DMS 273 treated with DMSO at 0.1 percent for 48 hours (cell line): ENCODE results near the gene BCAS1.

Experiments used
- DNase-seq: peaks from one replicate; lab custom pipeline; 2025; lab: John Stamatoyannopoulos, UW

The BCAS1 gene

GRCh38 chr20:54070187-54070987, at the start of gene BCAS1:
Gene BCAS1 (minus strand): TSS chr20:54070594. CDS start chr20:54058718, 11,876 bp downstream.
- DNase-seq: no peak

GRCh38 chr20:54119744-54120143, 49.4 kb upstream of the BCAS1 start:
- DNase-seq: no peak

- no peak for DNase-seq
Observed at GRCh38 chr20:54118220-54119001, 48.0 kb upstream of the BCAS1 start.

DNA sequence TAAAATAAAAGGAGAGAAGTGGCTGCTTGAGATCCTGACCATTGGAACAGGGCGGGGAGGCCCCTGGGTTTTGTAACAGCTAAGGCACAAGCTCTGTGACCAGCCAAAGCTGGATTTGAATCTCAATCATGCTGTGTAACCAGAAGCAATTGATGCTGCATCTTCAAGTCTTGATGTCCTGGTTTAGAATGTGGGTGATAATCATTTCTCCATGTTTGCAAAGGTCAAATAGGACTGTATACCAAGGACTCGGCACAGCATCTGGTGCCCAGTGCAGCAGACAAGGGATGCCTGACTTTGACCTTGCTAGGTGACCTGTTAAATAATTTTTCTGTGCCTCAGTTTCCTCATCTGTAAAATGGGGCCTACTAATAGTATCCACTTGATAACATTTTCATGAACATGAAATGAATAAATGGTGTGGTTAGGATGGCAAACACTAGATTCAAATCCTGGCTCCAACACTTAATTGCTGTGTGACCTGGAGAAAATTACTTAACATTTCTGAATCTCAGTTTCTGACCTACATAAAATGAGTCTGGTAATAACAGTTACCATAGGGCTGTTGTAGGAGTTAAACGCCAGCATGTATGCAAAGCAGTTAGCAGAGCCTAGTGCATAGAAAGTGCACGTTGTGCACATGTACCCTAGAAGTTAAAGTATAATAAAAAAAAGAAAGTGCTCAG, 46.3 kb upstream of the BCAS1 start:
- no peak for DNase-seq

DNA sequence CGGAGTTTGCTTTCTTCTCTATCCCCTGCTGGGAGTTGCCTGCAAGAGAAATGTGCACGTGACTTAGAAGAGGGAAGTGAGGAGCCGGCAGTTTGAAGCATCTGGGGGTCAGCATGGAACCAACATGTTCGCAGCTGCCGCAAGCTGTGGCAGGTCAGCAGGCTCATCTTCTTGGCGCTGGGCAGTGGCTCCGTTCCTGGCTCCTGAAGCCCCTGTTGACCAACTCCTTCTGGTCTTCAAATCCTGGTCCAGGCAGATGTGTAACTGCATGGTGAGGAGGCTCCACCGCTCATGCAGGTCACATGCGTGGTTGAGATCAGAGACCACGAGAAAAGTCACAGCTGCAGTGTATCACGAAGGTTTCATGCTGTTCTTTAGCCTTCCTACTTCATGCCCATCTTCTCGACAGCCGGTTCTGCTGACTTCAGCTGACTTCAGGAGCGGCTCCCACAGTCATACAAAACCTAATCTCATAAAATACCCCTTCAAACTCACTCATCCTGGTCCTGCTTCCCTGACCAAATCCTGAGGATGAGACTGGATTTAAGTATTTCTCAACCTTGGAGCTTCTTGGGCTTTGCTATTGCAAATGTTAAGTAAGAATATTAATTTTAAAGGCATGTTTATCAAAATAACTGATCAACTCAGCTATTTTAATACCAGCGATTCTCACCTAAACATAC, 44.9 kb upstream of the BCAS1 start:
- DNase-seq: no peak

DNA sequence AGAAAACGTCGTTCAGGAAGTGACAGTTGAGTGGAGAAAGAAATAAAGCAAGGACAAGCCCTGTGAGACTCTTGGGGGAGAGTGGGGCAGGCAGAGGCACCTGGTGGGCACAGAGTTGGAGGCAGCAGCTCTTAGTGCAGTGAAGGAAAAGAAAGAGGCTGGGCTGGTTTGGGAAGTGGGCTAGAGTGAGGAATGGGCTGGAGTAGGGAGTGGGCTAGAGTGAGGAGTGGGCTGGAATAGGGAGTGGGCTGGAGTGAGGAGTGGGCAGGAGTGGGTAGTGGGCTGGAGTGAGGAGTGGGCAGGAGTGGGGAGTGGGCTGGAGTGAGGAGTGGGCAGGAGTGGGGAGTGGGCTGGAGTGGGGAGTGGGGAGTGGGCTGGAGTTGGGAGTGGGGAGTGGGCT, 43.7 kb upstream of the BCAS1 start:
- no peak for DNase-seq

GRCh38 chr20:54113566-54113965, 43.2 kb upstream of the BCAS1 start:
- no peak for DNase-seq

DNA sequence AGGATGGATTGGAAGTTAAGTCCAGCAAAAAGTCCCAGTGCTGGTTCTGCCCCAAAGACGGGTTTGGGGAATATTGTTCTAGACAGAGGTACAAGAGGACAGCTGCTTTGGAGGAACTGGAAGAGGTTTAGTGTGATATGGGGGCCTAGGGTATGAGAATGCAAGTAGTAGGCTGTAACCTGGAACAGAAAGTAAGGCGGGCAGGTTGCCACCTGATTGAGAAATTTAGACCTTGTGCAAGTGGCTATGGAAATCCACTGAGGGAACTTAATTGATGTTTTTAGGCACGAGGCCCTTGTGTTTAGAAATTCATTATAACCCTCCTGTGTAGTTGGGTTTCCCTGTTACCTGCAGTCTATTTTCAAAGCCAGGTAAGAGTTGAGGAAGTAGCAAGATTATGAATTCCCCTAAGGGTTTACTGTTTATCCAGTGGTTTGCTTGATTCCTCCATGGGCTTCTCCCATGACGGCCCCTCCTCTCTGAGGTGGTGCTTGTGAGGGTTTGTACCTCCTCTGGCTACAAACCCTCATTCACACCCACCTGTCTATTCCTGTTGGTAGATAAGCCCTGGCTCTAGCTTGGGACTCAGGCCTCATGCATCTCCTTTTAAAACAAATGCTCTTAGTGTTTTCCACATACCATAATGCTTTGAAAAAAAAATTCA, 42.0 kb upstream of the BCAS1 start:
- no peak for DNase-seq

DNA sequence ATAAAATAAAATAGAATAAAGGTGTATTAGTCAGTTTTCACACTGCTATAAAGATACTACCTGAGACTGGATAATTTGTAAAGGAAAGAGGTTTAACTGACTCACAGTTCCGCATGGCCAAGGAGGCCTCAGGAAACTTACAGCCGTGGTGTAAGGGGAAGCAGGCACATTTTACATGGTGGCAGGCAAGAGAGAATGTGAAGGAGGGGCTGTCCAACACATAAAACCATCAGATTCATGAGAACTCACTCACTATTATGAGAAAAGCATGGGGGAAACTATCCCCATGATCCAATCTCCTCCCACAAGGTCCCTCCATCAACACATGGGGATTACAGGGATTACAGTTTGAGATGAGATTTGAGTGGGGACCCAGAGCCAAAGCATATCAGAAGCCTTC, 41.1 kb upstream of the BCAS1 start:
- no peak for DNase-seq

DNA sequence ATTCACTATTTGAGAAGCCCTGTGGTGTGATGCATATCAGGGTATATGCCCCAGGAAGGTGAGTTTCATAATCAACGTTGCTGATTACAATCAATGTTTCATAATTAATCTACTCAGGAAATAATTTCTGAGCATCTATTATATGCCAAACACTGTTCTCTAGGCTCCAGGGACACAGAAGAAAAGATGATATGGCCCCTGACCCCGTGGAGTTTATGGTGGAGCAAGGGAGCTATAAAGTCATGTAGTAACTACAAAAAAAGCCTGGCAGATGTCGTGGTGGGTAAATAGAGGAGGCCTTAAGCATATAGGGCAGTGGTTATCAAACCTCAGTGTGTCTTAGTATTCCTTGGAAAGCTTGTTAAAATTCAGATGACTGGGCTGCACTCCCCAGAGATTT, 40.1 kb upstream of the BCAS1 start:
- no peak for DNase-seq

DNA sequence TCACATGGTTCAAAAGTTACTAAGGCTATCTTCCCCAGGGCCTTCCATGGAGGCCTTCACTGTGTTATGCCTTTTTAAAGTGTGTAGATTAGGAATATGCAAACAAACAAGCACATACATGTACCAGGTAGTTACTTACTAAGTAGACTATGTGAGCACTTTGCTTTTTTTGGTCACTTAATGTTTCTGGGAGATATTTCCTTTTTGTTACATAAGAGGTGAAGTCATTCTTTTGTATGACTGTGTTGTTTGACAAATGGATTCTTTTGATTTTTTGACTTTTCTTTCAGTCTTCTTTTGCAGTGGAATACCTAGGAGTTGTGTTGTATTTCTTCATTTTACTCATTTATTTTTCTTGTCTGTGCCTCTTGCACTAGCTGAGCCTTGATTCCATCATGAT, 39.6 kb upstream of the BCAS1 start:
- no peak for DNase-seq

GRCh38 chr20:54108817-54109216, 38.4 kb upstream of the BCAS1 start:
- DNase-seq: no peak

- no peak for DNase-seq
Observed at GRCh38 chr20:54108326-54108642, 37.9 kb upstream of the BCAS1 start.

DNA sequence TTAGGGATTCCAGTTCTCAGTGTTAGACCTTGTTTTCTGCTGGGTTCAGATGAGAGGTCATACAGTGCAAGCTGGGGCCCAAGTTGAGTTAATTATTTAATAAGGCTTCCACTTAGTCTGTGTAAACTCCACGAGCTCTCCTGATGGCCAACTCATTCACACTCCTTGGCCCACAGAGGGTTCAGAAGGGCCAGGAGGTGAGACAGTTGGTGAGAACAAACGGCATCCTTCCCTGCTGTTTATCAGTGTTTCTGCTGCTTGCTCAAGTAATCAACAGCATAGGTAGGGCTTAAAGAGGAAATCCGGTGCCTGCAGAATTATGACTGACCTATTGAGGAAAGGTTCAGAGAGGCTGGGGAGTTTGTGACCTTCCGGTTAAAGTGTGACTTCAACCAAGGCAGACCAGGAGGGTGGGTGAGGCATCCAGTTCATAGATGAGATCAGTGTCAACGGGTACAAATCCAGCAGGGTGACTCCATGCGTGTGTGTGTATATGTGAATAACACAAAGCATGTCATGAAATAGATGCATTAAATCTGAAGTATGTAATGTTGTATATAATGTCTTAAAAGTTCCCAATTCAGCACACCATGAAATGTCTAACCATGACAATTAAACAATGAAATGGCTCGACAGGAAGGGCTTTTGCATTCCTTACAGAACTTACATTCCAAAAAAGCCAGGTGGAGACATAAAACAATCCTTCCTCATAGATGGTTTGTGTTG, 37.4 kb upstream of the BCAS1 start:
- no peak for DNase-seq

GRCh38 chr20:54107181-54107580, 36.8 kb upstream of the BCAS1 start:
- no peak for DNase-seq

DNA sequence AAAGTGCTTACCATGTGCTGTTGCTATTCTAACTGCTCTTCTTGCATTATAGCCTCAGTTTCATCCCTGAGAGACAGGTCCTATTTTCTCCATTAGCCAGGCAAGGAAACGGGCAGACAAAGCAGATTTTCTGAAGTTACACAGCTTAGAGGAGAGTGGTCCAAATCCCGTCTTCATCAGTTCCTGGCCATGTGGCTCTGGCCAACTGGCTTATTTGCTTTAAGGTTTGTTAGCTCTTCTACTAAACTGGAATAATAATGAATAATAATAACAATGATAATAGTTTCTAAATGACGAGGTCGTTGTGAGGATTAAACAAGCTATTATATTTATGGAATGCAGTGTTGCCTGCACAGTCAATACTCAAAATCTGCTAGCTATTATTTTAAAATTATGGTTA, 35.8 kb upstream of the BCAS1 start:
- DNase-seq: no peak

DNA sequence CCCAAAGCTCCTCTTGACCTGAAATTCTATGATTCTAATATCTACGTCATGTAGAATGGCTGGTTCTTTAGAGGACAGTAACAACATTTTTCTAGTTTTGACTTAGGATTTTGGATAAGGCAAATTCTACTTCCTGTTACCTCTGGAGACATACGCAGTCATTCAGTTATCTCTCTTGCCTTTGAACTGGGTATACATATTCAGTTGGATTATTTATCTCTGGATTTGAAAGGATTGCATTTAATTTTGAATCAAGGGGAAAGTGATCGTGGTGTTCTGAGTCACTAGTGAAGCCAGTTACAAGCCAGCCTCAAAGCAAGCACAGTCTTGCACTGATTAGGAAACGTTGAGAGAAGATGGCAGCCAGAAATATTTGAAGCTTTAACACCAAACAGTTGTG, 35.3 kb upstream of the BCAS1 start:
- no peak for DNase-seq

GRCh38 chr20:54104781-54105180, 34.4 kb upstream of the BCAS1 start:
- DNase-seq: no peak

- DNase-seq: no peak
Observed at GRCh38 chr20:54103762-54104600, 33.6 kb upstream of the BCAS1 start.

GRCh38 chr20:54103067-54103761, 32.8 kb upstream of the BCAS1 start:
- DNase-seq: no peak
